NB4 (cell line): ENCODE data around the gene FAM89A.

Experiments used
- CTCF ChIP-seq: IDR thresholded peaks from one replicate; pipeline ENCODE4 v1.5.1; 2012; ENCODE audit warnings: low read depth, low read length
- MAX ChIP-seq: IDR thresholded peaks from 2 replicates; pipeline ENCODE4 v1.6.1; 2011; ENCODE audit warnings: low read depth, low read length
- MYC ChIP-seq: IDR thresholded peaks from 2 replicates; pipeline ENCODE4 v1.6.1; 2011; ENCODE audit warnings: low read depth, low read length
- POLR2A ChIP-seq: IDR thresholded peaks from 2 replicates; pipeline ENCODE4 v1.6.1; 2011; ENCODE audit warnings: mild to moderate bottlenecking; ENCODE audit not compliant: insufficient read length; ENCODE audit errors: extremely low read depth

GRCh38 chr1:231036416-231036815, 3.6 kb downstream of the FAM89A start:
- no peak for TF ChIP-seq CTCF
- TF ChIP-seq POLR2A = no peak
- TF ChIP-seq MYC = no peak
- no peak for TF ChIP-seq MAX
